ENCODE results near the gene RD3L.
"Not testable (repeated sequence)": the region's sequence is repeated elsewhere in the genome, so short reads cannot be mapped to it uniquely, and the experiment has no call there.

RD3L gene

GRCh38 chr14:103928011-103928890 is 14.1 kb downstream of the RD3L start, which contains the start of gene TDRD9:
Gene TDRD9, plus strand, starts transcription at chr14:103928456. Its CDS starts 54 bp downstream, at chr14:103928510.
- no peak for DNase-seq (ENCODE audit: low read depth in 2 of 3, low spot score in 1 of 3)

- no peak for DNase-seq (ENCODE audit: low read depth in 2 of 3, low spot score in 1 of 3)
Measured at GRCh38 chr14:103927566-103927965, 14.8 kb downstream of the RD3L start.

DNA sequence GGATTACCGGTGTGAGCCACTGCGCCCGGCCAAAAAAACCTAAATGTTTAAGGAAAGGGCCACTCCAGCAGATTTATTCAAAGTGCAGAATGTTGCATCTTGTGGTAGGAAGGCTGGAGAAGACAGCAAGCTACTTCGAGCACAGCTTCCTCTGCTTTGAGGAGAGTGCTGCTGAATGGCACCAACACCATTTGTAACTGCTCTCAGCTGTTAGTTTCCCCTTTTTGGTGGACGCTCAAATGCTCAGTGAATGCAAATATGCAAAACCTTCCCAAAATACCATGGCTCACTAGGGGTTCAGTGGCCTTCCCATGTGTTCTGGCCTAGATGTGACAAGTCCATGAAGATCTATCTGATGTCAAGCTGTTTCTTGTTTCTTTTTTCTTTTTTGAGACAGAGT is 17.0 kb downstream of the RD3L start:
- no peak for DNase-seq (ENCODE audit: low read depth in 2 of 3, low spot score in 1 of 3)

DNA sequence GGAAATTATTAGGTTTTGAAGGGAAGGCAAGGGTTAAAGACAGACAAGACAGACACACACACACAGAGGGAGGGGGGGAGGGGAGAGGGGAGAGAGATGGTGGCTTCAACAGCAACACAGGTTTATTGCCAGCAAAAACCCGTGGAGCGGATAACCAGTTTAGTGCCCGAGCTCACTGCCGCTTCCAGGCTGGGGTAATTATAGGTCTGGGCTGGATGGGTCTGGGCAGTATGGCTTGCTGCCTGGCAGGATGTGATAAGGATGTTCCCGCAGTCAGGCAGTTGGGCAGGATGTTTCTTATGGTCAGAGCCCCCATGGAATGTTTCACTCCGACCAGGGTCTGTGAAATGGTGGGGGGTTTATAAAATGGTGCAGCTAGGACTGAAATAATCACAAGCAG is 18.5 kb downstream of the RD3L start:
- DNase-seq (ENCODE audit: low read depth in 2 of 3, low spot score in 1 of 3): no peak

GRCh38 chr14:103921855-103922200 is 20.5 kb downstream of the RD3L start:
- not testable (repeated sequence) for DNase-seq (ENCODE audit: low read depth in 2 of 3, low spot score in 1 of 3)

DNA sequence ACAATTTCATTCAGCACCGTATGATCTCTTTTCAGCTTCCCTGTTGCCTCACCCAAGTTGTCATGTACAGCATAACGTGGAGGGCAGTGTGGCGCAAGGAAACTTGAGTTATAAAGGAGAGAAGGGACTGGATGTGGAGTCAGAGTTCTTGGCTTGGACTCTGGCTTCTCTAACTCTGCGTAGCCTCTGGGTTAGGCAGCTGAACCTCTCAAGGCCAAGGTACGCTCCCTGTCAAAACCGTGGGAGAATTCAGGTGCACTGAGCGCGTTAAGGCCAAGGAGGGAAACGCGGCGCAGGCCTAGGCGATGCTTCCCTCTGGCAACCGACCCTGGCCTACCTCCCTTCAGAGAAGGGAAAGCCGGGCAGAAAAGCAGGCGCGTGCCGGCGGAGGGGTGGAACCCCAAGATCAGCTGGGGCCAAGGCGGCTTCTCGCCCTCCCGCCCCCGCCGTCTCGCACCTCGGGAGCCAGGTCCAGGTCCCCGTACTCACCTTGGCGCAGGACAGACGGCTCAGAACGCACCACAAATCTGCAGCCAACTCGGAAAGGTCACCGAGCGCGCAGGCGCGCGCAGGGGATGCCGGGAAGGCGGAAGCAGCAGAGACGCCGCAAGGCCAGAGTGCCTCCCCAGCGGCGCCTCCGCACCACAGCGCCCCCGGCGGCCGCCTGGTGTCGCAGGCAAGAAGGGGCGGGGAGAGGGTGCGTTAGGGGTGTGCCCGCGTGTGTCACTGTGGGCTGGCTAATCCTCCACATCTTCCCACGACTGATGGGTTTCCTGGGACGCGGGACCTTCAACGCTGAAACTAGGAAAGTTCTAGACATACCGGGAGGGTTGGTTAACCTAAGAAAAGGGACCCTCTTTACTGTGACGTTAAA is 21.1 kb downstream of the RD3L start:
- peak; percentile 86 to 93 (median 90) for DNase-seq (ENCODE audit: low read depth in 2 of 3, low spot score in 1 of 3)

- DNase-seq (ENCODE audit: low read depth in 2 of 3, low spot score in 1 of 3): no peak
Measured at GRCh38 chr14:103916636-103917262, 25.6 kb downstream of the RD3L start.

DNA sequence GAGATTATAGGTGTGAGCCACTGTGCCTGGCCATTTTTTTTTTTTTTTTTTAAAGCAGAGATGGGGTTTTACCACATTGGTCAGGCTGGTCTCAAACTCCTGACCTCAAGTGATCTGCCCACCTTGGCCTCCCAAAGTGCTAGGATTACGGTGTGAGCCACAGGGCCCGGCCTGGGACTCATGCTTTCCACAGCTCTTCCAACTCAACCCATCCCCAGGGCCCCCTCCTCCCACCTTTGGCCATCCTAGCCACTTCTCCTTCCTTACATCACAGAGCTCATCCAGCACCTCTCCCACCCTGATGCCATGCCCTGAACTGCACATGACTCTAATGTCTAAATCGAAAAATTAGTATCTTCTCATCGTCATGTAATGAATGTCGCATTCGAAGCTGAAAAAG is 26.7 kb downstream of the RD3L start:
- no peak for DNase-seq (ENCODE audit: low read depth in 2 of 3, low spot score in 1 of 3)

DNA sequence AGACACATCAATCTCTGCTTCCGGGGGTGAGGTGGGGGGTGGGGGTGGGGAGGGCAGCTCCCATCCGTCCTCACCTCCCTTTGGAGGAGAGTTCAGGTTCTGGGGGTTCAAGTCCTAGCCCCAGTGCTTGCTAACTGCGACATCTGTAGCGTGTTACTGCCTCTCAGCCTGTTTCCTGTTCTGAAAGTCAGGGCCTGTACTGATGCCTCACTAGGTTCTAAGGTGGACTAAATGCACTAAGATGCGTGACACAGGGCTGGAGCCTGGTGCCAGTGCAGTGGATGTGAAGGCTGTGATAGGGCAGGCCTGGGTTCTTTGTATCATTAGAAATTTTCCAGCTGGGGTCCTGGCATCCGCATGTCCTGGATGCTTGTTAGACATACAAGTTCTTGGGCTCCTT is 31.3 kb downstream of the RD3L start:
- DNase-seq (ENCODE audit: low read depth in 2 of 3, low spot score in 1 of 3): no peak

DNA sequence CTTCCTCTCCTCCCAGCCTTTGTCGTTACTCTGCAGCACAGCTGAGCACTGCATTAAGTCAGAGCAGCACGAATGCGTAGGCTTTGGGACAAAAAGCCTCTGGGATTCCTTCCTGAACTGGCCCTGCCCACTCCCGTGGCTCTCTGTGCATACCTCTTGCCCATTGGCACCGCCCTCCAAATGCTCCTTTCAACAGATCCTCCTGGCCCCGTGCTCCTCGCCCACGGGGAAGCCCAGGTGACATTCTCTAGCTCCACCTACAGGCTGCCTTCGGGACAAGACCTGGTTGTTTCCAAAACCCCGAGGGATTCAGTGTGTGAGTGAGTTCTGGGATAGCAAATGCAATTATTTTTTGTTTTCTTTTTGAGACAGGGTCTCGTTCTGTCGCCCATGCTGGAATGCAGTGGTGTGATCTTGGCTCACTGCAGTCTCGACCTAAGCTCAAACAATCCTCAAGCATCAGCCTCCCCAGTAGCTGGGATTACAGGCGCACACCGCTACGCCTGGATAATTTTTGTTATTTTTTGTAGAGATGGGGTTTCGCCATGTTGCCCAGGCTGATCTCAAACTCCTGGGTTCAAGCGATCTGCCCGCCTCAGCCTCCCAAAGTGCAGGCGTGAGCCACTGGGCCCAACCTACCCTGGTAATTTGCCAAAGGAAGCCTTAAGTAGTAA is 31.9 kb downstream of the RD3L start:
- peak; percentile 53 to 72 (median 64) for DNase-seq (ENCODE audit: low read depth in 2 of 3, low spot score in 1 of 3)

- no peak for DNase-seq (ENCODE audit: low read depth in 2 of 3, low spot score in 1 of 3)
Measured at GRCh38 chr14:103909531-103910261, 32.6 kb downstream of the RD3L start.

DNA sequence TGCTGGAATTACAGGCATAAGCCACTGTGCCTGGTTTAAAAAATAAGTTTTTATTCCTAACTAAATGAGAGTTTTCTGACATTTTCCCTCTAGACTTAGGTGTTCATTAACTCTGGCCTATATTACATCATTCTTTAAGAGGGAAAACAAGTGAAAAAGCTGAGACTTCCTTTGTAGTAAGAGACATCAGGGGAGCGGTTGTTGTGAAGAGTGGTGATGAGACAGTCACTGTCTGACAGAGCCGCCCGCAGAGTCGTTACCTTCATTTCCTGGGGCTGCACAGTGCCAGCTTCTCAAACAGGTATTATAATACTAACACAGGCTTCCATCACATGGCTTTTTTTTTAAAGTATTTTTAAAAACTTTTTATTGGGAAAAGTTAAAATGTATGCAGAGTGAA is 33.7 kb downstream of the RD3L start:
- no peak for DNase-seq (ENCODE audit: low read depth in 2 of 3, low spot score in 1 of 3)

DNA sequence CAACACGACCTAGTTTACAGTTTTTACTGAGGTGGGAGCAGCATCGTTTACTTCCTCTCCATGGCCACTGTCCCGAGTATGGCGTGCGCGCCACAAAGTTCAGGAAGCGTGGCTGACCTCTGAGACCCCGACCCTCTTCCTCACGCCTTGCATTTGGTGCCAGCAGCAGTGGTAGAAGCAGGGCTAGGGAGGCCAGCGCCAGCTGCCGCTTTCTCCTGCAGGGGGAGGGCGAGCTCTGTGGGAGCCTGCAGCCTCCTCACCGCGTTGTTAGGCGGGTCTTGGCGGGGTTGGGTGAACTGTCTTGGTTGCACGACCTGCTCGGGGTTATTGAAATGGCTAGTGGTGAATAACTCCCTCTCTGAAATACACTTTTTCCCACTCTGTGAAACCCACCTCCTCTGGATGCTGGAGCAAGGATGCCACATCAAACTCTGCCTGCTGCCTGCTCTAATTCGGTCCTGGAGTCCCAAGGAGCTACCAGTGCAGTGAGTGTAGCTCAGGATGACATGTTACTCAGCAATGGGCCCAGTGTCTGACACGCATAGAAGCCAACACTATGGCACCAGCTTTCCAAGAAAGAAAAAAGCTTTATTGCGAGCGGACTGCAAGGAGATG is 36.4 kb downstream of the RD3L start:
- peak in 1 of 3 donors; percentile 10 for DNase-seq (ENCODE audit: low read depth in 2 of 3, low spot score in 1 of 3)

GRCh38 chr14:103904493-103905107 is 37.7 kb downstream of the RD3L start:
- DNase-seq (ENCODE audit: low read depth in 2 of 3, low spot score in 1 of 3): no peak

DNA sequence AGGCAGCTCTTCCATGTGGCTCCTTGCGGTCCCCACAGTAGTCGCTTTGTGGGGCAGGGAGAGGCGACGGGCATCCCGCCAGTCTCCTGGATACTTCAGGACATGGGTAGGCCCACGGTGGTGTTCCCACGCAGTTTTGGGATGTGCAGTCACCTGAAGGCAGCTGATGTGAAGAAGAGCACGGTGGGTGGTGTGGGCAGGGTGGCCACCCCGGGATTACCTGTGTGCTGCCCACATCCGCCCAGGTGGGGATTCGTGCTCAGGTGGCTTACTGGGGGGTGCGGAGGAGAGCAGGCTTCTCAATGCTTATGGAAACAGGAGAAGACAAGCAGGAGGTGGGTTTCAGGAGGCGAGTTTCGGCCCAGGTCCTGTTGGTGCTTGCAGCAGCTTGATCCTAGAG is 42.5 kb downstream of the RD3L start:
- DNase-seq (ENCODE audit: low read depth in 2 of 3, low spot score in 1 of 3): no peak

GRCh38 chr14:103899316-103899715 is 43.0 kb downstream of the RD3L start:
- DNase-seq (ENCODE audit: low read depth in 2 of 3, low spot score in 1 of 3): no peak

GRCh38 chr14:103898711-103899110 is 43.6 kb downstream of the RD3L start:
- no peak for DNase-seq (ENCODE audit: low read depth in 2 of 3, low spot score in 1 of 3)

DNA sequence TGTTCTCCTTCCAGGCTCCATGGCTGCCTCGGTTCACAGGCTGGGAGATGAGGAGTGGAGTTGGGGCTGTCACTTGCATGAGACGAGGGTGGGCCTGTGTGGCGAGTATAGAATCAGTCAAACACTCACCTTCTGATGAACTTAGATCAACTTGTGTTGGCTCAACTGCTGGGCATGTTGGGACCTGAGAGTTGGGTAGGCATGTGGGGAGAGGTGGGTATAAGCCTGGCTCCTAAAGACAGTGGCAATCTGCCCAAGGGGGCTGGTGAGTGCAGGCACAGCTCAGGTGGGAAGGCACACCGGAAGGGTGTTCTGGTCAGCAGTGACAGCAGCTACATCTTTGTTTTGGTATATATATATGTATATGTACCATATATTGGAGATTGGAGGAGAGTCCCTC is 44.1 kb downstream of the RD3L start:
- DNase-seq (ENCODE audit: low read depth in 2 of 3, low spot score in 1 of 3): no peak
